Astrocyte (in vitro differentiated cells and primary cell): ENCODE results near the gene ZCWPW2. TPM values are rescaled to one million over a fixed set of nuclear protein-coding genes. Genes with fewer than 3 reads are reported as not detected.
A peak's percentile ranks its signal among the peaks of the same experiment; 100 is the strongest.

ENCODE experiments used
- DNase-seq: peaks from one replicate; pipeline ENCODE4 v3.0.0-alpha.2; 2010; ENCODE audit warnings: low read depth
- FAIRE-seq: peaks from 2 replicates; lab custom pipeline; 2011; peaks lifted over from hg19 to GRCh38; lab: Jason Lieb, UNC
- H2AFZ ChIP-seq: 2 replicates; pipeline ENCODE4 v1.6.0; 2012; ENCODE audit warnings: low read depth, low read length, inconsistent platforms
- H3K27ac ChIP-seq: 2 replicates; pipeline ENCODE4 v1.5.1; 2011; ENCODE audit warnings: low read depth, low read length, inconsistent platforms
- H3K27me3 ChIP-seq: 2 replicates; pipeline ENCODE4 v1.6.0; 2011; ENCODE audit warnings: low read length, inconsistent platforms; ENCODE audit not compliant: insufficient read depth
- H3K36me3 ChIP-seq: 2 replicates; pipeline ENCODE4 v1.5.1; 2011; ENCODE audit warnings: low read length, inconsistent platforms; ENCODE audit not compliant: insufficient read depth
- H3K4me1 ChIP-seq: 2 replicates; pipeline ENCODE4 v1.5.1; 2011; ENCODE audit warnings: low read length, inconsistent platforms; ENCODE audit not compliant: insufficient read depth
- H3K4me2 ChIP-seq: 2 replicates; pipeline ENCODE4 v1.6.0; 2012; ENCODE audit warnings: low read length, inconsistent platforms
- H3K4me3 ChIP-seq: 2 replicates; pipeline ENCODE4 v1.5.1; 2011; ENCODE audit warnings: low read depth, mild to moderate bottlenecking, low read length, inconsistent platforms; ENCODE audit not compliant: insufficient read depth
- H3K79me2 ChIP-seq: 2 replicates; pipeline ENCODE4 v1.6.0; 2012; ENCODE audit warnings: mild to moderate bottlenecking, low read length, inconsistent platforms; ENCODE audit not compliant: insufficient read depth
- H3K9ac ChIP-seq: 2 replicates; pipeline ENCODE4 v1.6.0; 2012; ENCODE audit warnings: mild to moderate bottlenecking, low read length, inconsistent platforms
- H3K9me3 ChIP-seq: 2 replicates; pipeline ENCODE4 v1.5.1; 2012; ENCODE audit warnings: low read depth, mild to moderate bottlenecking, low read length, inconsistent platforms; ENCODE audit not compliant: insufficient read depth
- H4K20me1 ChIP-seq: 2 replicates; pipeline ENCODE4 v1.6.0; 2012; ENCODE audit warnings: low read length, inconsistent platforms; ENCODE audit not compliant: insufficient read depth
- H3K27ac Mint-ChIP-seq: one replicate; pipeline ENCODE4 v1.8.0; 2021; ENCODE audit warnings: mild to moderate bottlenecking, mixed read lengths; ENCODE audit not compliant: unreplicated experiment
- H3K27me3 Mint-ChIP-seq: one replicate; pipeline ENCODE4 v1.8.0; 2021; ENCODE audit warnings: low read depth, mixed read lengths; ENCODE audit not compliant: unreplicated experiment
- H3K36me3 Mint-ChIP-seq: one replicate; pipeline ENCODE4 v1.8.0; 2021; ENCODE audit warnings: low read depth, mixed read lengths; ENCODE audit not compliant: unreplicated experiment
- H3K4me1 Mint-ChIP-seq: one replicate; pipeline ENCODE4 v1.8.0; 2021; ENCODE audit warnings: low read depth, mixed read lengths; ENCODE audit not compliant: unreplicated experiment
- H3K4me3 Mint-ChIP-seq: one replicate; pipeline ENCODE4 v1.8.0; 2021; ENCODE audit warnings: mild to moderate bottlenecking, moderate library complexity, mixed read lengths; ENCODE audit not compliant: unreplicated experiment
- H3K9me3 Mint-ChIP-seq: one replicate; pipeline ENCODE4 v1.8.0; 2021; ENCODE audit warnings: mild to moderate bottlenecking, mixed read lengths; ENCODE audit not compliant: unreplicated experiment
- CTCF ChIP-seq: IDR thresholded peaks from 2 replicates; pipeline ENCODE4 v1.5.1; 2011; ENCODE audit warnings: low read depth, mild to moderate bottlenecking, inconsistent platforms, low read length, moderate library complexity; ENCODE audit not compliant: insufficient read depth
- EZH2 ChIP-seq: IDR thresholded peaks from 2 replicates; pipeline ENCODE4 v1.6.1; 2012; ENCODE audit warnings: mild to moderate bottlenecking, low read length, inconsistent platforms; ENCODE audit not compliant: insufficient read depth
- total RNA-seq: library from RNA; stranded (reverse); gene quantifications from 2 replicates; pipeline ENCODE4 v1.2.1, GENCODE V29; 2021

ZCWPW2 gene
- total RNA-seq, 1 donor from 2014 or later: 0.57 TPM

GRCh38 chr3:28316226-28316625, 32.3 kb upstream of the ZCWPW2 start:
- no peaks in the 10 kb centered on the region for H3K27me3 ChIP-seq
- peak; percentile 8 for DNase-seq
- no peaks in the 10 kb centered on the region for H3K27me3 Mint-ChIP-seq

GRCh38 chr3:28317438-28318022, 31.0 kb upstream of the ZCWPW2 start:
- H3K27me3 ChIP-seq: no peaks in the 10 kb centered on the region
- DNase-seq: peak; percentile 10
- no peak overlapping the region for H3K4me2 ChIP-seq
- H3K4me1 Mint-ChIP-seq: peaks cover 4% of the 10 kb centered on the region
- H3K4me3 ChIP-seq: no peak overlapping the region
- H3K9me3 ChIP-seq: no peaks in the 10 kb centered on the region
- TF ChIP-seq EZH2: no peak
- peak; percentile 56 for TF ChIP-seq CTCF
- H3K27ac Mint-ChIP-seq: no peak overlapping the region
- H3K36me3 ChIP-seq: peaks cover 3% of the 10 kb centered on the region
- H3K27me3 Mint-ChIP-seq: no peaks in the 10 kb centered on the region
- no peaks in the 10 kb centered on the region for H4K20me1 ChIP-seq
- H3K27ac ChIP-seq: no peak overlapping the region
- H3K36me3 Mint-ChIP-seq: no peaks in the 10 kb centered on the region
- H2AFZ ChIP-seq: no peak overlapping the region
- no peaks in the 10 kb centered on the region for H3K9me3 Mint-ChIP-seq
- no peaks in the 10 kb centered on the region for H3K79me2 ChIP-seq
- H3K4me3 Mint-ChIP-seq: no peak overlapping the region
- H3K4me1 ChIP-seq: no peaks in the 10 kb centered on the region
- no peak for FAIRE-seq
- no peak overlapping the region for H3K9ac ChIP-seq

More at GRCh38 chr3:28316226-28316625, 32.3 kb upstream of the ZCWPW2 start:
- Histone ChIP-seq H3K4me2 (no peak overlapping the region), H3K9ac (no peak overlapping the region), H3K9me3 (no peaks in the 10 kb centered on the region), H2AFZ (no peak overlapping the region), H3K27ac (no peak overlapping the region), H3K36me3 (peaks cover 3% of the 10 kb centered on the region), H3K4me1 (no peaks in the 10 kb centered on the region), H4K20me1 (no peaks in the 10 kb centered on the region), H3K4me3 (no peak overlapping the region), H3K79me2 (no peaks in the 10 kb centered on the region)
- Mint-ChIP-seq H3K4me1 (no peaks in the 10 kb centered on the region), H3K4me3 (no peak overlapping the region), H3K9me3 (no peaks in the 10 kb centered on the region), H3K36me3 (no peaks in the 10 kb centered on the region), H3K27ac (no peak overlapping the region)
- no peak for TF ChIP-seq CTCF
- no peak for TF ChIP-seq EZH2
- FAIRE-seq: no peak

GRCh38 chr3:28320981-28321380, 27.5 kb upstream of the ZCWPW2 start:
- FAIRE-seq: no peak

More at GRCh38 chr3:28320981-28321380, 27.5 kb upstream of the ZCWPW2 start:
- peaks cover 5% of the 10 kb centered on the region for H3K4me1 Mint-ChIP-seq
- no peaks in the 10 kb centered on the region for H3K9me3 ChIP-seq
- H3K9me3 Mint-ChIP-seq: no peaks in the 10 kb centered on the region
- H3K4me2 ChIP-seq: no peak overlapping the region
- no peak for DNase-seq
- no peak overlapping the region for H3K4me3 Mint-ChIP-seq
- no peaks in the 10 kb centered on the region for H4K20me1 ChIP-seq
- H3K27ac ChIP-seq: no peak overlapping the region
- no peaks in the 10 kb centered on the region for H3K27me3 Mint-ChIP-seq
- H2AFZ ChIP-seq: no peak overlapping the region
- no peaks in the 10 kb centered on the region for H3K79me2 ChIP-seq
- H3K36me3 Mint-ChIP-seq: no peaks in the 10 kb centered on the region
- no peaks in the 10 kb centered on the region for H3K27me3 ChIP-seq
- no peak overlapping the region for H3K4me3 ChIP-seq
- no peak overlapping the region for H3K27ac Mint-ChIP-seq
- H3K9ac ChIP-seq: no peak overlapping the region
- no peaks in the 10 kb centered on the region for H3K4me1 ChIP-seq
- no peak for TF ChIP-seq CTCF
- peaks cover 14% of the 10 kb centered on the region for H3K36me3 ChIP-seq
